H1 (cell line): ENCODE results near the gene MTR. TPM values are rescaled to one million over a fixed set of nuclear protein-coding genes. Genes with fewer than 3 reads are reported as not detected.

Experiments
- CTCF ChIA-PET: fragments of 300-600 bp; sonication (Branson Sonifier 250); formaldehyde crosslinking; loops from one replicate; lab custom pipeline; 2021; ENCODE audit not compliant: partially characterized antibody; lab: Charles Lee
- POLR2A ChIA-PET: fragments of 300-600 bp; sonication (Branson Sonifier 250); formaldehyde crosslinking; loops from one replicate; lab custom pipeline; 2021; ENCODE audit warnings: inconsistent platforms; ENCODE audit not compliant: partially characterized antibody; lab: Charles Lee
- DNase-seq, 2 experiments: peaks; one replicate each; pipeline versions ENCODE4 v3.0.0 to v3.0.0-alpha.2; 2010 to 2022; ENCODE audit warnings: low spot score in 2 of 2, low read depth in 1 of 2, mixed read lengths in 1 of 2
- FAIRE-seq: peaks from 2 replicates; lab custom pipeline; 2011; peaks lifted over from hg19 to GRCh38; lab: Jason Lieb, UNC
- H2AFZ ChIP-seq: 2 replicates; pipeline ENCODE4 v1.8.1; 2012; ENCODE audit warnings: low read length, inconsistent platforms
- H2AK5ac ChIP-seq: 2 replicates; pipeline ENCODE4 v1.6.1; 2013; ENCODE audit warnings: low read depth, low read length
- H2BK120ac ChIP-seq: replicated peaks from 2 replicates; pipeline ENCODE3; 2013; ENCODE audit warnings: low read depth, low read length, inconsistent platforms
- H2BK12ac ChIP-seq: 2 replicates; pipeline ENCODE4 v1.6.1; 2013; ENCODE audit warnings: low read depth, low read length
- H2BK15ac ChIP-seq: 2 replicates; pipeline ENCODE4 v1.6.1; 2013; ENCODE audit warnings: low read length
- H2BK20ac ChIP-seq: 2 replicates; pipeline ENCODE4 v1.6.1; 2013; ENCODE audit warnings: low read length
- H2BK5ac ChIP-seq: 2 replicates; pipeline ENCODE4 v1.6.1; 2013; ENCODE audit warnings: low read depth, low read length
- H3K14ac ChIP-seq: 2 replicates; pipeline ENCODE4 v1.6.1; 2013; ENCODE audit warnings: inconsistent platforms; ENCODE audit not compliant: insufficient read length
- H3K18ac ChIP-seq: 2 replicates; pipeline ENCODE4 v1.6.1; 2013; ENCODE audit warnings: low read length; ENCODE audit errors: extremely low read depth
- H3K23ac ChIP-seq: 2 replicates; pipeline ENCODE4 v1.6.1; 2013; ENCODE audit warnings: inconsistent platforms; ENCODE audit not compliant: insufficient read length
- H3K23me2 ChIP-seq: 2 replicates; pipeline ENCODE4 v1.6.1; 2013; ENCODE audit warnings: low read depth, low read length
- H3K27ac ChIP-seq: 2 replicates; pipeline ENCODE4 v1.6.1; 2011; ENCODE audit warnings: low read depth, low read length, inconsistent platforms
- H3K27me3 ChIP-seq, 4 experiments: replicated peaks in 1 of 4; 1 replicate in 1 of 4; 2 replicates in 3 of 4; pipeline versions ENCODE4 v1.6.1 to v1.8.1; 2011 to 2013; ENCODE audit warnings: low read length in 3 of 4, mild to moderate bottlenecking in 3 of 4, inconsistent platforms in 2 of 4, mixed read lengths in 2 of 4, moderate library complexity in 1 of 4; ENCODE audit not compliant: control insufficient read depth in 3 of 4, insufficient read depth in 3 of 4; ENCODE audit errors: extremely low read depth in 1 of 4
- H3K36me3 ChIP-seq, 4 experiments: 2 replicates each; pipeline versions ENCODE4 v1.6.1 to v1.8.1; 2011 to 2013; ENCODE audit warnings: mild to moderate bottlenecking in 4 of 4, low read length in 3 of 4, moderate library complexity in 2 of 4, control low read depth in 1 of 4, inconsistent platforms in 1 of 4; ENCODE audit not compliant: insufficient read depth in 4 of 4, control insufficient read depth in 2 of 4
- H3K4ac ChIP-seq: replicated peaks from 2 replicates; pipeline ENCODE3; 2013; ENCODE audit warnings: low read length, low read depth, mixed read lengths, inconsistent platforms; ENCODE audit not compliant: insufficient read length
- H3K4me1 ChIP-seq, 4 experiments: replicated peaks in 1 of 4; 1 replicate in 1 of 4; 2 replicates in 3 of 4; pipeline versions ENCODE4 v1.6.1 to v1.8.1; 2011 to 2013; ENCODE audit warnings: low read length in 3 of 4, inconsistent platforms in 2 of 4, mixed read lengths in 1 of 4; ENCODE audit not compliant: insufficient read depth in 4 of 4, control insufficient read depth in 3 of 4
- H3K4me2 ChIP-seq, 2 experiments: 2 replicates each; pipeline versions ENCODE4 v1.6.1 to v1.8.1; 2011 to 2013; ENCODE audit warnings: low read depth in 2 of 2, low read length in 2 of 2, control low read depth in 1 of 2, inconsistent platforms in 1 of 2, mild to moderate bottlenecking in 1 of 2; ENCODE audit not compliant: insufficient read depth in 1 of 2
- H3K4me3 ChIP-seq, 4 experiments: fragments of 200-600, 300-600 bp in 1 of 4; sonication (generic), shearing (Covaris generic), sonication (Bioruptor Twin) in 1 of 4; 2 replicates each; pipeline versions ENCODE4 v1.5.1 to v1.8.1; 2011 to 2016; ENCODE audit warnings: low read length in 4 of 4, low read depth in 3 of 4, control low read depth in 2 of 4, inconsistent platforms in 2 of 4, mild to moderate bottlenecking in 2 of 4, mixed read lengths in 1 of 4, moderate library complexity in 1 of 4; ENCODE audit not compliant: insufficient read depth in 2 of 4; ENCODE audit errors: extremely low read depth in 1 of 4
- H3K56ac ChIP-seq: replicated peaks from 2 replicates; pipeline ENCODE3; 2013; ENCODE audit warnings: low read depth, mild to moderate bottlenecking, mixed read lengths, low read length, inconsistent platforms; ENCODE audit not compliant: insufficient read length
- H3K79me1 ChIP-seq: 2 replicates; pipeline ENCODE4 v1.6.1; 2013; ENCODE audit warnings: low read depth, low read length, control low read depth
- H3K79me2 ChIP-seq, 2 experiments: 2 replicates each; pipeline versions ENCODE4 v1.6.1 to v1.8.1; 2012 to 2013; ENCODE audit warnings: low read length in 2 of 2, mild to moderate bottlenecking in 2 of 2, inconsistent platforms in 1 of 2; ENCODE audit not compliant: insufficient read depth in 2 of 2, control insufficient read depth in 1 of 2
- H3K9ac ChIP-seq, 4 experiments: replicated peaks in 1 of 4; 1 replicate in 1 of 4; 2 replicates in 3 of 4; pipeline versions ENCODE4 v1.6.1 to v1.8.1; 2011 to 2013; ENCODE audit warnings: low read depth in 3 of 4, low read length in 3 of 4, control low read depth in 2 of 4, mild to moderate bottlenecking in 2 of 4, moderate library complexity in 2 of 4, inconsistent platforms in 1 of 4; ENCODE audit errors: extremely low read depth in 1 of 4
- H3K9me3 ChIP-seq, 2 experiments: 2 replicates each; pipeline versions ENCODE4 v1.6.1 to v1.8.1; 2012 to 2013; ENCODE audit warnings: mild to moderate bottlenecking in 2 of 2, moderate library complexity in 2 of 2, control low read depth in 1 of 2, inconsistent platforms in 1 of 2, low read depth in 1 of 2, low read length in 1 of 2, mixed read lengths in 1 of 2; ENCODE audit not compliant: insufficient read depth in 2 of 2
- H4K20me1 ChIP-seq, 2 experiments: replicated peaks in 1 of 2; 2 replicates each; pipeline versions ENCODE3 to v1.8.1; 2011 to 2013; ENCODE audit warnings: inconsistent platforms in 2 of 2, low read length in 2 of 2, mild to moderate bottlenecking in 1 of 2; ENCODE audit not compliant: insufficient read depth in 2 of 2, control insufficient read depth in 1 of 2
- H4K5ac ChIP-seq: 2 replicates; pipeline ENCODE4 v1.6.1; 2013; ENCODE audit warnings: low read length, low read depth, mixed read lengths, inconsistent platforms; ENCODE audit not compliant: insufficient read length
- H4K8ac ChIP-seq: 2 replicates; pipeline ENCODE4 v1.8.0; 2013; ENCODE audit warnings: mild to moderate bottlenecking, moderate library complexity, low read length, inconsistent platforms; ENCODE audit not compliant: insufficient read depth; ENCODE audit errors: extremely low read depth
- H4K91ac ChIP-seq: replicated peaks from 2 replicates; pipeline ENCODE3; 2013; ENCODE audit warnings: low read length, mixed read lengths, inconsistent platforms; ENCODE audit not compliant: insufficient read length
- CTBP2 ChIP-seq: IDR thresholded peaks from 2 replicates; pipeline ENCODE4 v1.7.0; 2011; ENCODE audit warnings: borderline replicate concordance, mild to moderate bottlenecking, moderate library complexity, mixed read lengths, low read length; ENCODE audit not compliant: insufficient read depth, insufficient read length
- WGBS, 2 experiments: shearing (Covaris generic) in 1 of 2; methylation state at CpG; one replicate each; pipeline versions ENCODE4 v1.1.6 to v1.1.7; 2013 to 2015; ENCODE audit warnings: low lambda C conversion rate in 2 of 2, mixed read lengths in 2 of 2, inconsistent platforms in 1 of 2, low coverage in 1 of 2, missing lambda C conversion rate in 1 of 2; ENCODE audit not compliant: insufficient replicate concordance in 2 of 2, insufficient coverage in 1 of 2, insufficient read length in 1 of 2; ENCODE audit errors: extremely low coverage in 1 of 2, missing lambda C conversion rate in 1 of 2; 5-methylcytosine and 5-hydroxymethylcytosine counted together
- polyA plus RNA-seq, 7 experiments: library from polyadenylated mRNA; depleted of rRNA in 3 of 7; stranded (reverse) in 5 of 7; unstranded in 2 of 7; fragments of >200 nt in 5 of 7; fragments of 200-250 nt in 2 of 7; gene quantifications; 1 replicate in 5 of 7; 2 replicates in 1 of 7; 4 replicates in 1 of 7; pipeline versions ENCODE4 v1.2.1 to v1.2.3, GENCODE V29; 2011 to 2013; ENCODE audit warnings: missing spikeins in 2 of 7, mixed read lengths in 2 of 7
- total RNA-seq: library from RNA; stranded (reverse); fragmentation: NEBNext Ultra II Directional; extraction: Animal tissue kit (Norgen Biotek cat#: 25700); gene quantifications from 2 replicates; pipeline ENCODE4 v1.2.1, GENCODE V29; 2021

MTR gene
- total and polyA plus RNA-seq, 2 of the 8 experiments (the other 6 are each of a cell fraction or from before 2014, with no cell fraction given), result 4.8 to 27.4 TPM

- no peak overlapping the region for H4K91ac ChIP-seq
- ChIA-PET CTCF (no interaction called here), POLR2A (no interaction called here)
- TF ChIP-seq CTBP2, result no peak
- H2BK12ac ChIP-seq, result no peak overlapping the region
- no peaks in the 10 kb centered on the region for H3K79me1 ChIP-seq
- no peak overlapping the region for H3K4me3 ChIP-seq
- no peak overlapping the region for H3K18ac ChIP-seq
- no peaks in the 10 kb centered on the region for H3K4me1 ChIP-seq
- 92% methylated on average over 5 of the region's 5 CpGs; no CpG with 5 or more reads in 1 of the 2 experiments for WGBS, 2 experiments
- no peak overlapping the region for H4K8ac ChIP-seq
- no peak overlapping the region for H2AK5ac ChIP-seq
- no peak overlapping the region for H4K5ac ChIP-seq
- H2BK20ac ChIP-seq, result no peak overlapping the region
- H3K27me3 ChIP-seq, result no peaks in the 10 kb centered on the region
- no peak overlapping the region for H3K27ac ChIP-seq
- no peak overlapping the region for H2BK15ac ChIP-seq
- DNase-seq, result no peak
- peaks cover 2 to 32% (median 17%) of the 10 kb centered on the region in 4 experiments; a peak in 7 of 8 replicates for H3K36me3 ChIP-seq
- no peak overlapping the region for H2BK120ac ChIP-seq
- H3K4me2 ChIP-seq, result no peak overlapping the region
- H3K4ac ChIP-seq, result no peak overlapping the region
- H3K56ac ChIP-seq, result no peak overlapping the region
- no peak for FAIRE-seq
- no peak overlapping the region for H3K9ac ChIP-seq
- H3K14ac ChIP-seq, result no peak overlapping the region
- no peaks in the 10 kb centered on the region for H3K79me2 ChIP-seq
- no peaks in the 10 kb centered on the region for H3K23me2 ChIP-seq
- no peaks in the 10 kb centered on the region for H3K9me3 ChIP-seq
- H3K23ac ChIP-seq, result no peak overlapping the region
- no peak overlapping the region for H2BK5ac ChIP-seq
- H4K20me1 ChIP-seq, result no peaks in the 10 kb centered on the region
- no peak overlapping the region for H2AFZ ChIP-seq
Measured at GRCh38 chr1:236836157-236836556, 41.1 kb downstream of the MTR start.
